Astrocyte (in vitro differentiated cells and primary cell): ENCODE results near the gene FNDC3A.

Experiments
- EZH2 ChIP-seq: IDR thresholded peaks from 2 replicates; pipeline ENCODE4 v1.6.1; 2012; ENCODE audit warnings: mild to moderate bottlenecking, low read length, inconsistent platforms; ENCODE audit not compliant: insufficient read depth
- TF ChIP-seq, protein P1 (sequence below): IDR thresholded peaks from 2 replicates; pipeline ENCODE4 v1.5.1; 2011; ENCODE audit warnings: low read depth, mild to moderate bottlenecking, inconsistent platforms, low read length, moderate library complexity; ENCODE audit not compliant: insufficient read depth

- TF ChIP-seq, protein P1, sequence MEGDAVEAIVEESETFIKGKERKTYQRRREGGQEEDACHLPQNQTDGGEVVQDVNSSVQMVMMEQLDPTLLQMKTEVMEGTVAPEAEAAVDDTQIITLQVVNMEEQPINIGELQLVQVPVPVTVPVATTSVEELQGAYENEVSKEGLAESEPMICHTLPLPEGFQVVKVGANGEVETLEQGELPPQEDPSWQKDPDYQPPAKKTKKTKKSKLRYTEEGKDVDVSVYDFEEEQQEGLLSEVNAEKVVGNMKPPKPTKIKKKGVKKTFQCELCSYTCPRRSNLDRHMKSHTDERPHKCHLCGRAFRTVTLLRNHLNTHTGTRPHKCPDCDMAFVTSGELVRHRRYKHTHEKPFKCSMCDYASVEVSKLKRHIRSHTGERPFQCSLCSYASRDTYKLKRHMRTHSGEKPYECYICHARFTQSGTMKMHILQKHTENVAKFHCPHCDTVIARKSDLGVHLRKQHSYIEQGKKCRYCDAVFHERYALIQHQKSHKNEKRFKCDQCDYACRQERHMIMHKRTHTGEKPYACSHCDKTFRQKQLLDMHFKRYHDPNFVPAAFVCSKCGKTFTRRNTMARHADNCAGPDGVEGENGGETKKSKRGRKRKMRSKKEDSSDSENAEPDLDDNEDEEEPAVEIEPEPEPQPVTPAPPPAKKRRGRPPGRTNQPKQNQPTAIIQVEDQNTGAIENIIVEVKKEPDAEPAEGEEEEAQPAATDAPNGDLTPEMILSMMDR = no peak
- TF ChIP-seq EZH2 = peak; percentile 85
These were observed 245.3 kb downstream of the FNDC3A start for GRCh38 chr13:49220856-49221589.
